HG03066 (cell line): Measurements from ENCODE around the gene INMT.
"Not testable (repeated sequence)": the region's sequence is repeated elsewhere in the genome, so short reads cannot be mapped to it uniquely, and the experiment has no call there.

ENCODE experiments used
- ATAC-seq: cut with Tn5 transposase; IDR thresholded peaks from one replicate; pipeline ENCODE4 v1.9.1; 2021; ENCODE audit warnings: low read depth; ENCODE audit not compliant: unreplicated experiment

Gene INMT

GRCh38 chr7:30751696-30752273, at the start of gene INMT:
Gene INMT (plus strand): TSS chr7:30752135. CDS start chr7:30752151, 16 bp downstream.
- no peak for ATAC-seq

- no peak for ATAC-seq
These were observed 49.7 kb upstream of the INMT start for GRCh38 chr7:30702200-30702599.

- ATAC-seq, result no peak
These were observed 48.2 kb upstream of the INMT start for GRCh38 chr7:30703756-30704155.

GRCh38 chr7:30705008-30705407, 46.9 kb upstream of the INMT start:
- no peak for ATAC-seq

GRCh38 chr7:30705596-30705995, 46.3 kb upstream of the INMT start:
- no peak for ATAC-seq

GRCh38 chr7:30706316-30706715, 45.6 kb upstream of the INMT start:
- no peak for ATAC-seq

- no peak for ATAC-seq
These were observed 45.0 kb upstream of the INMT start for GRCh38 chr7:30706908-30707307.

GRCh38 chr7:30707391-30708357, 44.3 kb upstream of the INMT start:
- no peak for ATAC-seq

- no peak for ATAC-seq
These were observed 43.5 kb upstream of the INMT start for GRCh38 chr7:30708412-30708811.

GRCh38 chr7:30708983-30709382, 43.0 kb upstream of the INMT start:
- ATAC-seq, result no peak

GRCh38 chr7:30709549-30709948, 42.4 kb upstream of the INMT start:
- ATAC-seq, result no peak

GRCh38 chr7:30710669-30711068, 41.3 kb upstream of the INMT start:
- ATAC-seq, result no peak

- ATAC-seq, result no peak
These were observed 38.5 kb upstream of the INMT start for GRCh38 chr7:30713392-30713791.

GRCh38 chr7:30714129-30714528, 37.8 kb upstream of the INMT start:
- no peak for ATAC-seq

- ATAC-seq, result no peak
These were observed 34.8 kb upstream of the INMT start for GRCh38 chr7:30717181-30717580.

- not testable (repeated sequence) for ATAC-seq
These were observed 32.5 kb upstream of the INMT start for GRCh38 chr7:30719434-30719833.

GRCh38 chr7:30721211-30721610, 30.7 kb upstream of the INMT start:
- no peak for ATAC-seq

- ATAC-seq, result no peak
These were observed 29.7 kb upstream of the INMT start for GRCh38 chr7:30722187-30722586.

GRCh38 chr7:30722671-30723070, 29.3 kb upstream of the INMT start:
- no peak for ATAC-seq

GRCh38 chr7:30723776-30724175, 28.2 kb upstream of the INMT start:
- ATAC-seq, result no peak

- ATAC-seq, result no peak
These were observed 25.5 kb upstream of the INMT start for GRCh38 chr7:30726296-30727006.
